Adrenal gland (tissue), 5 donors: ENCODE data around the gene LORICRIN.

ENCODE experiments used
- POLR2A ChIP-seq, 2 donors: fragments of 450-650 bp; IDR thresholded peaks; one replicate each; pipeline ENCODE4 v1.6.1; 2017; ENCODE audit warnings: antibody characterized with exemption in 2 of 2, mild to moderate bottlenecking in 2 of 2, moderate library complexity in 1 of 2
- TF ChIP-seq, protein P1 (sequence below), 6 experiments: fragments of 450-650 bp in 4 of 6; fragments of 200-600 bp in 2 of 6; sonication (generic) in 1 of 6; IDR thresholded peaks; 1 replicate in 5 of 6; 2 replicates in 1 of 6; pipeline versions ENCODE4 v1.5.1 to v1.8.0; 2016 to 2021; ENCODE audit warnings: antibody characterized with exemption in 6 of 6, mild to moderate bottlenecking in 2 of 6, moderate library complexity in 1 of 6
- donor health status: DM: no; HTN: no; CAD: no.

DNA sequence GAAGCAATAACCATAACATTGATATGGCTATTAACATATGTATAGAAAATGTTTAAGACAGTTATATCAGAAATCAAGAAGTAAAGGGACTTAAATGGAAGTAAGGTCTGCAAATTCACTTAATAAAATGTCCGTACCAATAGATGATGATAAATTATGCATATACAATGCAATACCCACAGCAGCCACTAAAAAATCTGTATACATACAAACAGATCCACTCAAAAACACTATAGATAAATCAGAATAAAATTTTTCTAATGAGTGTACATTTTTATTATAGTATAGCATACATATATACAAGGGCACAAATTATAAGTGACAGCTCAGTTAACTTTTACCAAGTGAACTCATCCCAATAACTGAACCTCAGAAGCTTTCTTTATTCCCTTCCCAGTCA, 6.0 kb downstream of the LORICRIN start:
- TF ChIP-seq, protein P1, sequence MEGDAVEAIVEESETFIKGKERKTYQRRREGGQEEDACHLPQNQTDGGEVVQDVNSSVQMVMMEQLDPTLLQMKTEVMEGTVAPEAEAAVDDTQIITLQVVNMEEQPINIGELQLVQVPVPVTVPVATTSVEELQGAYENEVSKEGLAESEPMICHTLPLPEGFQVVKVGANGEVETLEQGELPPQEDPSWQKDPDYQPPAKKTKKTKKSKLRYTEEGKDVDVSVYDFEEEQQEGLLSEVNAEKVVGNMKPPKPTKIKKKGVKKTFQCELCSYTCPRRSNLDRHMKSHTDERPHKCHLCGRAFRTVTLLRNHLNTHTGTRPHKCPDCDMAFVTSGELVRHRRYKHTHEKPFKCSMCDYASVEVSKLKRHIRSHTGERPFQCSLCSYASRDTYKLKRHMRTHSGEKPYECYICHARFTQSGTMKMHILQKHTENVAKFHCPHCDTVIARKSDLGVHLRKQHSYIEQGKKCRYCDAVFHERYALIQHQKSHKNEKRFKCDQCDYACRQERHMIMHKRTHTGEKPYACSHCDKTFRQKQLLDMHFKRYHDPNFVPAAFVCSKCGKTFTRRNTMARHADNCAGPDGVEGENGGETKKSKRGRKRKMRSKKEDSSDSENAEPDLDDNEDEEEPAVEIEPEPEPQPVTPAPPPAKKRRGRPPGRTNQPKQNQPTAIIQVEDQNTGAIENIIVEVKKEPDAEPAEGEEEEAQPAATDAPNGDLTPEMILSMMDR (IDR thresholded peaks at IDR 0.05), result no peak
- no peak for TF ChIP-seq POLR2A (IDR thresholded peaks at IDR 0.05)
